Aorta (tissue), 5 donors: Measurements from ENCODE around the gene COL5A1. TPM values are rescaled to one million over a fixed set of nuclear protein-coding genes. Genes with fewer than 3 reads are reported as not detected.

Experiments used
- ATAC-seq: fragments of 200-7000 bp; cut with Tn5 transposase; one replicate; pipeline ENCODE4 v1.9.1; 2022; ENCODE audit warnings: moderate library complexity; ENCODE audit not compliant: low FRiP score
- DNase-seq, 2 donors: peaks; one replicate each; pipeline ENCODE4 v3.0.0-alpha.2; 2020
- H3K27ac ChIP-seq, 2 donors: one replicate each; pipeline ENCODE4 v1.5.1; 2013; ENCODE audit warnings: low read length in 2 of 2, mild to moderate bottlenecking in 2 of 2, moderate library complexity in 2 of 2, control low read depth in 1 of 2, inconsistent platforms in 1 of 2, low read depth in 1 of 2
- H3K27me3 ChIP-seq, 2 donors: one replicate each; pipeline ENCODE4 v1.6.1; 2013; ENCODE audit warnings: control low read depth in 1 of 2, low read length in 1 of 2, mild to moderate bottlenecking in 1 of 2, moderate library complexity in 1 of 2; ENCODE audit not compliant: insufficient read depth in 2 of 2, control insufficient read depth in 1 of 2
- H3K36me3 ChIP-seq, 2 donors: one replicate each; pipeline ENCODE4 v1.6.1; 2013; ENCODE audit warnings: control low read depth in 1 of 2, low read length in 1 of 2, mild to moderate bottlenecking in 1 of 2; ENCODE audit not compliant: insufficient read depth in 2 of 2, control insufficient read depth in 1 of 2
- H3K4me1 ChIP-seq, 2 donors: one replicate each; pipeline ENCODE4 v1.6.1; 2013; ENCODE audit warnings: low read length in 2 of 2, control low read depth in 1 of 2, mild to moderate bottlenecking in 1 of 2, moderate library complexity in 1 of 2; ENCODE audit not compliant: insufficient read depth in 2 of 2, control insufficient read depth in 1 of 2
- H3K4me3 ChIP-seq, 2 donors: one replicate each; pipeline ENCODE4 v1.5.1; 2013; ENCODE audit warnings: low read length in 2 of 2, control low read depth in 1 of 2, mild to moderate bottlenecking in 1 of 2
- H3K9me3 ChIP-seq: one replicate; pipeline ENCODE4 v1.6.1; 2013; ENCODE audit warnings: mild to moderate bottlenecking, low read length; ENCODE audit not compliant: control insufficient read depth
- WGBS, 2 donors: extraction: QIAGEN DNeasy Blood & Tissue Kit; methylation state at CpG; one replicate each; pipeline ENCODE4 v1.1.7; 2013; 5-methylcytosine and 5-hydroxymethylcytosine counted together
- intact Hi-C, 2 donors: fragments of 100-400 bp; cut with DNase I; formaldehyde crosslinking; loops; one replicate each; pipeline versions ENCODE4 v1.14.2 to v1.15.0; 2022
- polyA plus RNA-seq, 2 donors: library from polyadenylated mRNA; stranded (reverse); fragments of 200-250 nt; gene quantifications; one replicate each; pipeline ENCODE4 v1.2.3, GENCODE V29; 2013
- total RNA-seq, 2 donors: library from RNA; stranded (reverse); fragmentation: NEBNext Ultra II Directional; extraction: Animal tissue kit (Norgen Biotek cat#: 25700); gene quantifications; one replicate each; pipeline ENCODE4 v1.2.1, GENCODE V29; 2021
- donor health status: healthy with polysubstance abuse.
- donor health status: Bipolar disorder and iron deficiency.
- donor health status: DM: no; HTN: no; CAD: no.
- donor health status: DM: no; HTN: no; CAD: no.
- donor health status: DM: yes; HTN: yes; CAD: no.

Gene COL5A1
- total and polyA plus RNA-seq, 4 donors, result 18.7 to 159 (median 82.8) TPM

DNA sequence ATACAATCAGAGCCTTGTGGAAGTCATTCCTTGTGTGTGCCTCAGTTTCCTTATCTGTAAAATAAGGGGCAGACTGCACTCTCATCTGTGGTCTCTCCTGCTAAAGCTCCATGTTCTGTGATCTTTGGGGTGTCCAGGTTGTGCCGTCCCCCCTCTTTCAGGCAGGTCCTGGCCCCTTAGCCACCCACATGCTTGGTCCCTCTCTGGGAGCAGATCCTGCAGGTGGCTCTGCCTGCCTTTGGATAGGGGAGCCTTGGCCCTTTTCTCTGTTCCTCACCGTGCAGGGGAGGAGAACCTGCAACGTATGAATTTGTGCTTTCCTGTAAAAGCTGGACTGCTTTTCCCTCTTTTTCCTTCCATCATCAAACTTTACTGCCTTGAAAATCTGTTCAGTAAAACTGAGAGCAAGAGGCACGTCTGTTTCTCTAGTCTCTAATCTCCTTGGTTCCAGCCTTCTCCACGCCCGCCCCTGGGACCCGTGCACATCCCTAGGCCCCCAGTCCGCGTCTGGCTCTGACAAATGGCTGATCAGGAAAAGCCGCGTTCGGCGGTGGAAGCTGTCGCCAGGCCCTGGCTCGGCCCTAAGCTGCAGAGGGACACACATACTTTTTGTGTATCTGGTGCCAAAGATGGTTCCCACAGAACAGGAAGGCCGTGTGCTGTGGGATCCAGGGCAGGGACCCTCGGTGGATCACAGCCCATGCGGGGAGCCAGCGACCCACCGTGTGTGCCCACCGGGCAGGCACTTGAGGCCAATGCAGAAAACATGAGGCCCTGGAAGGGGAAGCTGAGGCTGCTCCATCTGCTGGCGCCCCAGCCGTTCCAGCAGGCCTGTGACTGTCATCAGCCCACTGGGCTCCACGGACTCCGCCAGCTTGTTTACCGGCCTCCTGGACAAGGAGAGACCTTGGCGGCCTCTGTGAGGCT is 43.4 kb upstream of the COL5A1 start:
- 49 to 53% methylated on average over 27 of the region's 27 CpGs for WGBS, 2 donors
- ATAC-seq, result no peak

DNA sequence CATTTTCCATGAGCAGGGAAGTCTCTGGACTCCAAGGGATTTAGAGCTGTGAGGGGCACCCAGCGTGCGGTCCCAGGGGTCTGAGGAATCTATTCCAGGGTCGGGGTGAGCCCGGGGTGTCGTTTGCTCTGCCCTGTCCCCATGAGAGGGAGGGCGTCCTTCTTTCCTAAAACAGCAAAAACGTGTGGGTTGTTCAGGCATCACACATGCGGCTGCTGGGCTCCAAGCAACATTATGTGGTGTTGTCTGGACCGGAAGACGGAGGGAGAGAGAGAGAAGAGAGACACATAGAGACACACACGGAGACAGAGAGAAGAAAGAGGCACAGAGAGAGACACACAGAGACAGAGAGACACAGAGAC is 42.7 kb upstream of the COL5A1 start:
- 72 to 74% methylated on average over 11 of the region's 11 CpGs for WGBS, 2 donors
- Histone ChIP-seq H3K9me3 (no peaks in the 10 kb centered on the region), H3K27me3 (no peaks in the 10 kb centered on the region), H3K4me1 (no peaks in the 10 kb centered on the region), H3K27ac (no peak overlapping the region), H3K4me3 (no peak overlapping the region), H3K36me3 (no peaks in the 10 kb centered on the region)
- ATAC-seq, result no peak
- intact Hi-C loops, result no loop called here
- DNase-seq, result peak in 1 of 2 donors; percentile 70

More for the DNA sequence above, 43.4 kb upstream of the COL5A1 start:
- H3K4me1 ChIP-seq, result no peaks in the 10 kb centered on the region
- DNase-seq, result no peak
- H3K4me3 ChIP-seq, result no peak overlapping the region
- intact Hi-C loops, result no loop called here
- H3K36me3 ChIP-seq, result no peaks in the 10 kb centered on the region
- H3K27ac ChIP-seq, result no peak overlapping the region
- no peaks in the 10 kb centered on the region for H3K27me3 ChIP-seq
- no peaks in the 10 kb centered on the region for H3K9me3 ChIP-seq

DNA sequence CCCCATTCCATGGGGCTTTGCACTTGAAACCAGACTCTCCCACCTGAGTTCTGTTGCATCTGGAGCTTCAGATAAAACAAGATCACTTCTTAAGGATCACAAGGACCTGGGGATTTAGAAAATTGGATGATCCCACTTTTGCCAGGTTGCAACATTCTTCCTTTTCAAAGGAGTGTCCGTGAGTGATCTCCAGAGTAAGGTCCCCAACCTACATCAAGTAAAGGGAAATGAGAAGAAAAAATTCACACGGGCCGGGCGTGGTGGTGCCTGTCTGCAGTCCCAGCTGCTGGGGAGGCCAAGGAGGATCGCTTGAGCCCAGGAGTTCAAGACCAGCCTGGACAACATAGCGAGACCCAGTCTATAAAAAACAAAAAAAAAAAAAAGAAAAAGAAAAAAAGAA is 41.2 kb upstream of the COL5A1 start:
- WGBS, 2 donors, result 94 to 97% methylated on average over 6 of the region's 6 CpGs
- H3K4me3 ChIP-seq, result no peak overlapping the region
- H3K27me3 ChIP-seq, result no peaks in the 10 kb centered on the region
- DNase-seq (no peak), ATAC-seq (no peak)
- H3K27ac ChIP-seq, result no peak overlapping the region
- H3K36me3 ChIP-seq, result no peaks in the 10 kb centered on the region
- no peaks in the 10 kb centered on the region for H3K9me3 ChIP-seq
- H3K4me1 ChIP-seq, result no peaks in the 10 kb centered on the region
- intact Hi-C loops, result loop anchor here in 1 of 2 donors (5.0 kb wide), 1 partner anchor 42 kb away; the partner anchor contains the start of gene COL5A1

DNA sequence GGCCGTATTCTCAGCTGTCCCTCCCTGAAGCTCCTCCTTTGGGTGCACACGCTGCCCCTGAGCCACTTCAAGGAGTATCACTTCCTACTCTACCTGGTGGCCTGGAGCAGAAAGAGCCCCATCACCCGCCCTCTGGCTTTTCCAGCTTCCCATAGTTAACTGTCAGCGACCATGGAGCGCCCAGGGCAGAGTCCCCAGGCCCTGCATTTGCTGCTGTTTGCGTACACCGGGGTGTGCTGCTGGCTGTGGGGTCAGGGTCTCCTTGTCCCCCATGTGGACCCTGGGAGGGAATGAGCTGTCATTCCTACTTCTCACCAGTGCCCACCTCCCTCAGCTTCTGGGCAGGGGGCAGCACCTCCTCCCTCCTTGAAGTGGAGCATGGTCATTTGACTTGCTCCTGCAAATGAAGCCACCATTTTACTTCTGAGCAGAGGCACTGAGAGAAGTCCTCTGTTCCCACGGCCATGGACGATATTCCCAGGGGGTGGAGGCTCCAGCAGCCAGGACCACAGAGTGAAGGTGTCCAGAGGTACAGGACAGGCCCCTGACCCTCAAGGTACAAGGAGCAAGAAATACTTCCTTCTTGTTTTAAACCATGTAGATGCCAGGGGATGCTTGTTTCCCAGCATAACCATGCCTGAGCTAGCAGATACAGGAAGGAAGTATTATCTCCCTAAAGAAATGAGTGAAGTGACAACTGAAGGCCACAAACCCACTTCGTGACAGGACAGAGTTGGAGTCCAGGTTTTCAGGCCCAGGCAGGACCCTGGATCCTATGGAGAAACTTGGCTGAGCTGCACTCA is 40.6 kb upstream of the COL5A1 start:
- H3K4me3 ChIP-seq, result no peak overlapping the region
- no peaks in the 10 kb centered on the region for H3K9me3 ChIP-seq
- no peaks in the 10 kb centered on the region for H3K36me3 ChIP-seq
- no peaks in the 10 kb centered on the region for H3K27me3 ChIP-seq
- ATAC-seq (no peak), DNase-seq (no peak)
- H3K4me1 ChIP-seq, result no peaks in the 10 kb centered on the region
- no peak overlapping the region for H3K27ac ChIP-seq
- intact Hi-C loops, result loop anchor here in 1 of 2 donors (5.0 kb wide), 1 partner anchor 41 kb away; the partner anchor contains the start of gene COL5A1
- 96 to 98% methylated on average over 10 of the region's 10 CpGs for WGBS, 2 donors

DNA sequence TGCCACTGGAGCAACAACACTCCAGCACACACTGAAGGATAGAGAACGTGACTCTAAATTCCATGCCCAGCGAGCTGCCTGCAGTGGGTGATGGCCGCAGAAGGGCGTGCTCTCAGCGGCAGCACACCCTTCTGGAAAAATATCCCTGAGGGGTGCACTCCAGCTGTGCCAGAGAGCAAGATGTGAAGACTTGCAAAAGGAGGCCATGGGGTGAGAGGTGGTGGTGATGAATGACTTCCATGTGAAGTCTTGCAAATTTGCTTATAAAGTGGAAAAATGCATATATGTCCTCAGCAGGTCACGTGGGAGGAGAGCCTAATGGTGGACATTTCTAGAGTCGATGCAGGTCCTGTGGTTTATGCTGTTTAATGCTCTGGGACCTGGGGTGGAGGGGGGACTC is 39.8 kb upstream of the COL5A1 start:
- WGBS, 2 donors, result 96 to 97% methylated on average over 7 of the region's 7 CpGs
- intact Hi-C loops, result loop anchor here in 1 of 2 donors (5.0 kb wide), 1 partner anchor 41 kb away; the partner anchor contains the start of gene COL5A1

DNA sequence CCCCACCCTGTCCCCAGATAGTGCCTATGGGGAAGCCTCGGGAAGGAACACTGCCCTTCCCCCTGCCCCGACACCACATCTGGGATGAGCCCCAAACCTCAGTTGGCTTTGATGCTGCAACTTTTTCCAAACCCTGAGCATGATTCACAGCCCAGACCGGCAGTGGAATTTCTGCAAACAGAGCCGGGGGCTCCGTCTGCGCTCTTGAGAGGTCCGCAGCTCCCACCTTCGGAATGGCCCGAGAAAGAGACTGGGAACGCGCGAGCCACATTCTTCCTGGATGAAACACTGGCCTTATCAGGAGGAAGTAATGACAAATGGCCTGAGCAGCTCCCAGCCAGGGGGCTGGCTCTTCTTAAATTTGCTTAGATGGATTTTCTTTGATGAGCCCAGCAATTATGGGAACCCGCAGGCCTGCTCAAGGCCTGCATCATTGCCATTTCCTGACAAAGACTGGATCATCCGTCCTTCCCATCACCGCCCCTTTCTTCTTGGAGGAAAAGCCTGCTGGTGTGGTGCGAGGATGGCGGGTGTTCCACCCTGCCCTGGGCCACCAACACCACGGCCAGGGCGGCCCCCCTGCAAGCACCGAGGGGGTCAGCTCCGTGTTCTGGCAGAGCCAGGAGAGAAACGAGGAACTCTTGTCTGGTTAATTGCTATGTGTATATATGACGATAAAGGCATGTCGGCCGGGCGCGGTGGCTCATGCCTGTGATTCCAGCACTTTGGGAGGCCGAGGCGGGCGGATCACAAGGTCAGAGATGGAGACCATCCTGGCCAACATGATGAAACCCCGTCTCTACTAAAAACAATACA is 38.8 kb upstream of the COL5A1 start:
- Histone ChIP-seq H3K36me3 (no peaks in the 10 kb centered on the region), H3K4me1 (no peaks in the 10 kb centered on the region), H3K27me3 (no peaks in the 10 kb centered on the region), H3K27ac (peak overlapping the region in 1 of 2 donors; percentile 9), H3K4me3 (no peak overlapping the region), H3K9me3 (no peaks in the 10 kb centered on the region)
- DNase-seq (peak; percentile 92 to 93), ATAC-seq (peak; percentile 81)
- WGBS, 2 donors, result 47 to 51% methylated on average over 31 of the region's 31 CpGs
- intact Hi-C loops, result loop anchor here in 1 of 2 donors (5.0 kb wide), 1 partner anchor 40 kb away; the partner anchor contains the start of gene COL5A1

More for the DNA sequence above, 39.8 kb upstream of the COL5A1 start:
- no peaks in the 10 kb centered on the region for H3K36me3 ChIP-seq
- H3K27me3 ChIP-seq, result no peaks in the 10 kb centered on the region
- no peak overlapping the region for H3K27ac ChIP-seq
- DNase-seq (no peak), ATAC-seq (no peak)
- H3K4me1 ChIP-seq, result no peaks in the 10 kb centered on the region
- no peaks in the 10 kb centered on the region for H3K9me3 ChIP-seq
- no peak overlapping the region for H3K4me3 ChIP-seq

- 97 to 98% methylated on average over 12 of the region's 12 CpGs for WGBS, 2 donors
- ATAC-seq, result no peak
- no peaks in the 10 kb centered on the region for H3K9me3 ChIP-seq
- no peak overlapping the region for H3K4me3 ChIP-seq
- H3K4me1 ChIP-seq, result no peaks in the 10 kb centered on the region
- no peaks in the 10 kb centered on the region for H3K27me3 ChIP-seq
- H3K27ac ChIP-seq, result no peak overlapping the region
- intact Hi-C loops, result loop anchor here in 1 of 2 donors (5.0 kb wide), 1 partner anchor 37 kb away; the partner anchor contains the start of gene COL5A1
- no peak for DNase-seq
- no peaks in the 10 kb centered on the region for H3K36me3 ChIP-seq
These were observed 36.8 kb upstream of the COL5A1 start for GRCh38 chr9:134604834-134605233.

DNA sequence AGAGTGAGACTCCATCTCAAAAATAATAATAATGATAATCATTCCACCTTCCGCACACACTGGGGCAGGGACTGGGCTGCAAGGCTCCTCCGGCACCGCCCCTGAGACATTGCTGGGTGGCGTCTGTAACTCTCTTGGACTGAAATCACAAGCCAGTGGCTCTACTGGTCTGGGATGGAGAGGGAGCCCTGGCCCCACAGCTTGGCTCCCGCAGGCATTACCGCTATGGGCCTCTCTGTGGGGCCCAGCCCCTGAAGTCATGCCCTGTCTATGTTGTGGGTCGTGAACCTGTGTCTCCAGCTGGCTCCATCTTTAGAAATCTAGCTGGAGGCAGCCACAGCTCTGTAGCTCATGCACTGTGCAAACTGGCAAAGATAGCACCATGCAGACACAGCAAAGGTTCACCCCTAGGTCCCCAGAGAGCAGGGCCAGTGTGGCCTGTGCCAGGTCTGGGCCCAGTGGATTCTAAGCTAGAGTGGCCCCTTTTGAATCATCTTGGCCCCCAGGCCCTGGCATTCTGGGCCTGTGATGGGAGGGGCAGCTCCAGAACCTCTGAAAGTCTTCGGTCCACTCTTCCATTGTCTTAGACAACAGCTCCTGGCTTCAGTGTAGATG is 36.1 kb upstream of the COL5A1 start:
- DNase-seq (no peak), ATAC-seq (no peak)
- WGBS, 2 donors, result 96 to 97% methylated on average over 8 of the region's 8 CpGs
- H3K36me3 ChIP-seq, result no peaks in the 10 kb centered on the region
- H3K27ac ChIP-seq, result no peak overlapping the region
- no peaks in the 10 kb centered on the region for H3K4me1 ChIP-seq
- H3K4me3 ChIP-seq, result no peak overlapping the region
- no peaks in the 10 kb centered on the region for H3K27me3 ChIP-seq
- intact Hi-C loops, result no loop called here
- no peaks in the 10 kb centered on the region for H3K9me3 ChIP-seq
